ENCODE measurements around the gene DNAJA3.

DNAJA3 gene

GRCh38 chr16:4425378-4426020 lies at the start of gene DNAJA3:
Gene DNAJA3, plus strand, starts transcription at chr16:4425868. Its CDS starts 14 bp downstream, at chr16:4425882.
- DNase-seq (ENCODE audit: low spot score): peak; percentile 96

- DNase-seq (ENCODE audit: low spot score): no peak
Measured at GRCh38 chr16:4376126-4376892, 49.4 kb upstream of the DNAJA3 start.

- no peak for DNase-seq (ENCODE audit: low spot score)
Measured at GRCh38 chr16:4376893-4377572, 48.6 kb upstream of the DNAJA3 start.

GRCh38 chr16:4377573-4378154 lies 48.0 kb upstream of the DNAJA3 start:
- DNase-seq (ENCODE audit: low spot score): no peak

GRCh38 chr16:4378161-4378666 lies 47.5 kb upstream of the DNAJA3 start:
- no peak for DNase-seq (ENCODE audit: low spot score)

GRCh38 chr16:4378999-4379690 lies 46.5 kb upstream of the DNAJA3 start:
- DNase-seq (ENCODE audit: low spot score): no peak

- no peak for DNase-seq (ENCODE audit: low spot score)
Measured at GRCh38 chr16:4380119-4381063, 45.3 kb upstream of the DNAJA3 start.

GRCh38 chr16:4381072-4381934 lies 44.4 kb upstream of the DNAJA3 start:
- DNase-seq (ENCODE audit: low spot score): no peak

GRCh38 chr16:4381935-4382794 lies 43.5 kb upstream of the DNAJA3 start:
- no peak for DNase-seq (ENCODE audit: low spot score)

- no peak for DNase-seq (ENCODE audit: low spot score)
Measured at GRCh38 chr16:4382795-4383357, 42.8 kb upstream of the DNAJA3 start.

GRCh38 chr16:4383591-4384444 lies 41.9 kb upstream of the DNAJA3 start:
- DNase-seq (ENCODE audit: low spot score): no peak

GRCh38 chr16:4384509-4384942 lies 41.1 kb upstream of the DNAJA3 start:
- no peak for DNase-seq (ENCODE audit: low spot score)

GRCh38 chr16:4385066-4385788 lies 40.4 kb upstream of the DNAJA3 start:
- DNase-seq (ENCODE audit: low spot score): no peak

GRCh38 chr16:4385789-4386450 lies 39.7 kb upstream of the DNAJA3 start:
- no peak for DNase-seq (ENCODE audit: low spot score)

- DNase-seq (ENCODE audit: low spot score): no peak
Measured at GRCh38 chr16:4386451-4386805, 39.2 kb upstream of the DNAJA3 start.

- DNase-seq (ENCODE audit: low spot score): no peak
Measured at GRCh38 chr16:4386951-4387565, 38.6 kb upstream of the DNAJA3 start.

Measured in LoVo (cell line).